GM23338 (cell line): ENCODE results near the gene EVX1. TPM values are rescaled to one million over a fixed set of nuclear protein-coding genes. Genes with fewer than 3 reads are reported as not detected.
A peak's percentile ranks its signal among the peaks of the same experiment; 100 is the strongest.

Experiments used
- ATAC-seq: fragments of 200-7000 bp; cut with Tn5 transposase; 3 replicates; pipeline ENCODE4 v1.9.1; 2020
- DNase-seq: peaks from one replicate; pipeline ENCODE4 v3.0.0-alpha.2; 2015; ENCODE audit warnings: low spot score
- H2AFZ ChIP-seq: fragments of 200-600 bp; sonication (generic); 2 replicates; pipeline ENCODE4 v1.8.0; 2016; ENCODE audit warnings: antibody characterized with exemption, mild to moderate bottlenecking, moderate library complexity
- H3F3A ChIP-seq: fragments of 200-600 bp; sonication (generic); replicated peaks from 2 replicates; pipeline ENCODE4 v1.8.0; 2017; ENCODE audit warnings: antibody characterized with exemption, mixed run types, low read depth
- H3K27ac ChIP-seq: fragments of 200-600 bp; sonication (generic); 2 replicates; pipeline ENCODE4 v1.6.1; 2016; ENCODE audit warnings: low read depth
- H3K27me3 ChIP-seq: fragments of 200-600 bp; sonication (generic); 2 replicates; pipeline ENCODE4 v1.8.0; 2016; ENCODE audit warnings: mild to moderate bottlenecking, mixed run types, moderate library complexity; ENCODE audit not compliant: insufficient read depth
- H3K36me3 ChIP-seq: fragments of 200-600 bp; sonication (generic); 2 replicates; pipeline ENCODE4 v1.8.0; 2016; ENCODE audit warnings: mild to moderate bottlenecking; ENCODE audit not compliant: insufficient read depth
- H3K4me1 ChIP-seq: fragments of 200-600 bp; sonication (generic); 2 replicates; pipeline ENCODE4 v1.8.0; 2016; ENCODE audit warnings: mild to moderate bottlenecking, moderate library complexity; ENCODE audit not compliant: insufficient read depth
- H3K4me2 ChIP-seq: fragments of 200-600 bp; sonication (generic); 2 replicates; pipeline ENCODE4 v1.7.1; 2017; ENCODE audit warnings: mixed run types
- H3K4me3 ChIP-seq: fragments of 200-600 bp; sonication (generic); 2 replicates; pipeline ENCODE4 v1.6.1; 2016; ENCODE audit warnings: mixed run types
- H3K79me2 ChIP-seq: fragments of 200-600 bp; sonication (generic); replicated peaks from 2 replicates; pipeline ENCODE4 v1.8.0; 2017; ENCODE audit warnings: mild to moderate bottlenecking; ENCODE audit not compliant: insufficient read depth
- H3K9me2 ChIP-seq: fragments of 200-600 bp; sonication (generic); 2 replicates; pipeline ENCODE4 v1.8.0; 2017; ENCODE audit not compliant: insufficient read depth
- H4K20me1 ChIP-seq: fragments of 200-600 bp; sonication (generic); replicated peaks from 2 replicates; pipeline ENCODE4 v1.8.0; 2017; ENCODE audit warnings: mild to moderate bottlenecking; ENCODE audit not compliant: insufficient read depth
- H3K27ac Mint-ChIP-seq: 2 replicates; pipeline ENCODE4 v1.8.0; 2020; ENCODE audit warnings: inconsistent platforms, mild to moderate bottlenecking, moderate library complexity, mixed read lengths
- H3K27me3 Mint-ChIP-seq: 3 replicates; pipeline ENCODE4 v1.8.0; 2022; ENCODE audit warnings: low read depth, mild to moderate bottlenecking, moderate library complexity, mixed read lengths, inconsistent platforms; ENCODE audit not compliant: insufficient read depth, poor library complexity
- H3K36me3 Mint-ChIP-seq: 3 replicates; pipeline ENCODE4 v1.8.0; 2021; ENCODE audit warnings: low read depth, mild to moderate bottlenecking, inconsistent platforms, moderate library complexity, mixed read lengths
- H3K4me1 Mint-ChIP-seq: 3 replicates; pipeline ENCODE4 v1.8.0; 2020; ENCODE audit warnings: mild to moderate bottlenecking, inconsistent platforms, mixed read lengths
- H3K4me3 Mint-ChIP-seq: 3 replicates; pipeline ENCODE4 v1.8.0; 2021; ENCODE audit warnings: moderate library complexity, mild to moderate bottlenecking, inconsistent platforms, mixed read lengths
- H3K9me3 Mint-ChIP-seq: 3 replicates; pipeline ENCODE4 v1.8.0; 2020; ENCODE audit warnings: moderate library complexity, mild to moderate bottlenecking, inconsistent platforms, mixed read lengths
- EZH2 ChIP-seq: fragments of 200-600 bp; sonication (generic); IDR thresholded peaks from one replicate; pipeline ENCODE4 v1.8.0; 2017; ENCODE audit warnings: antibody characterized with exemption, mild to moderate bottlenecking, low read depth; ENCODE audit not compliant: unreplicated experiment
- STAT1 ChIP-seq: IDR thresholded peaks from one replicate; pipeline ENCODE4 v1.6.1; 2016; ENCODE audit warnings: antibody characterized with exemption; ENCODE audit not compliant: unreplicated experiment
- ZNF331 ChIP-seq: fragments of 250-450 bp; sonication (Bioruptor Pico); IDR thresholded peaks from 2 replicates; pipeline ENCODE4 v1.5.0; 2020; ENCODE audit warnings: low read depth, mild to moderate bottlenecking, moderate library complexity
- polyA plus RNA-seq: library from polyadenylated mRNA; unstranded; fragments of >200 nt; fragmentation: Nextera tagmentation; extraction: Ambion mirVana; gene quantifications from 2 replicates; pipeline ENCODE4 v1.2.1, GENCODE V29; 2016
- total RNA-seq: library from RNA; depleted of rRNA; stranded (reverse); fragments of >200 nt; shearing (Covaris generic); gene quantifications from 2 replicates; pipeline ENCODE4 v1.2.3, GENCODE V29; 2014
- TF ChIP-seq, protein P1 (sequence below): IDR thresholded peaks from one replicate; pipeline ENCODE4 v1.6.1; 2018; ENCODE audit warnings: antibody characterized with exemption; ENCODE audit not compliant: unreplicated experiment
- TF ChIP-seq, protein P2 (sequence below): fragments of 250-450 bp; sonication (Bioruptor Pico); IDR thresholded peaks from 2 replicates; pipeline ENCODE4 v1.5.0; 2020; ENCODE audit warnings: mild to moderate bottlenecking, moderate library complexity

Gene EVX1
- total and polyA plus RNA-seq, 2 experiments from 2014 or later = not detected

DNA sequence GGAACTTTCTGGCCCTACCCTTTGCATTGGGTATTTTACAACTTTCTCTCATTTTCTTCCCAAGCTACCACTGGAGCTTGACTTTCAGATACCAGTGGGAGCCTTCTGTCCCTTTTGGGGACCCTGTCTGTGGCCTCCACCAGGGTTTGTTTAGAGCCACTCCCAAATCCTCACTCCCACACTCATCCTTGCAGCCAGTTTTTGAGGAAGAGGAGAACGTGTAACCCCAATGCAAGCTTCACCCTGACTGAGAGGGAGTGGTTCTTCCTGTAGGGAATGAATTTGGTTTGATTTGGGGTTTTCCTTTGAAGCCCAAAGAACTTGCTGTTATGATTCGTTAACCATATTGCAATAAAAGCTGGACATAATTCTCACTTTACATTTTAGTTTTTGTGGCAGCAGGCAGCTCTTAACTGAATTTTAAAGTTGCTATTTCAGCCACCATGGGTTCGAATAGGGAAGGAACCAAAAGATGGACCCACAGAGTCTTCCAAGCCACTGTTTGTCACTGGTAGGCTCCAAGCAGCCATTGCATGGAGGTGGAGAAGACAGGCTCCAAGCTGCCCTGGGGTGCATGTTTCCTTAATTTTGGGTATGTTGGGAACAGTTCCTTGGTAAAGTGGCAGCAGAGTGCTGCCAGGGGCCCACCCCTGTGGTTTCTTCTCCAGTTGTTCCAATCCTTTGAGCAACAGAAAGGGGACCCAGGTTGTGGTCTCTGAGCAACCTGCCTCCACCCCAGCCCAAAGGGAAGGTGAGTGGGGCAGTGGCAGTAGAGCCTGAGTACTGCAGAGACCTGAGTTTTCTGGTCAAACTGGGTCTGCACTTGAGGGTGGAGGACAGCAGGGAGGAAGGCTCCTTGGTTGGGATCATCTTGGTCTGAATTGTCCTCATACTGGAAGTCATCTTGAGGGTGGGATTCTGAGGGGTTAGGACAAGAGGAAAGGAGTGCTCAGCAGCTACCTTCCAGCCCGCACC lies 5.1 kb downstream of the EVX1 start:
- Histone ChIP-seq H3K4me3 (no peak overlapping the region), H3F3A (peaks cover 34% of the 10 kb centered on the region), H2AFZ (no peak overlapping the region), H3K4me2 (no peak overlapping the region), H3K27ac (no peak overlapping the region), H3K4me1 (peaks cover 55% of the 10 kb centered on the region), H3K36me3 (no peaks in the 10 kb centered on the region), H3K79me2 (no peaks in the 10 kb centered on the region), H4K20me1 (peaks cover 41% of the 10 kb centered on the region), H3K9me2 (no peaks in the 10 kb centered on the region), H3K27me3 (peaks cover 100% of the 10 kb centered on the region)
- no peaks in the 10 kb centered on the region; the same call in 2 of the 3 replicates for H3K36me3 Mint-ChIP-seq
- H3K27me3 Mint-ChIP-seq = peaks cover 99% of the 10 kb centered on the region
- TF ChIP-seq STAT1 (no peak), EZH2 (peak; percentile 77)
- TF ChIP-seq, protein P1, sequence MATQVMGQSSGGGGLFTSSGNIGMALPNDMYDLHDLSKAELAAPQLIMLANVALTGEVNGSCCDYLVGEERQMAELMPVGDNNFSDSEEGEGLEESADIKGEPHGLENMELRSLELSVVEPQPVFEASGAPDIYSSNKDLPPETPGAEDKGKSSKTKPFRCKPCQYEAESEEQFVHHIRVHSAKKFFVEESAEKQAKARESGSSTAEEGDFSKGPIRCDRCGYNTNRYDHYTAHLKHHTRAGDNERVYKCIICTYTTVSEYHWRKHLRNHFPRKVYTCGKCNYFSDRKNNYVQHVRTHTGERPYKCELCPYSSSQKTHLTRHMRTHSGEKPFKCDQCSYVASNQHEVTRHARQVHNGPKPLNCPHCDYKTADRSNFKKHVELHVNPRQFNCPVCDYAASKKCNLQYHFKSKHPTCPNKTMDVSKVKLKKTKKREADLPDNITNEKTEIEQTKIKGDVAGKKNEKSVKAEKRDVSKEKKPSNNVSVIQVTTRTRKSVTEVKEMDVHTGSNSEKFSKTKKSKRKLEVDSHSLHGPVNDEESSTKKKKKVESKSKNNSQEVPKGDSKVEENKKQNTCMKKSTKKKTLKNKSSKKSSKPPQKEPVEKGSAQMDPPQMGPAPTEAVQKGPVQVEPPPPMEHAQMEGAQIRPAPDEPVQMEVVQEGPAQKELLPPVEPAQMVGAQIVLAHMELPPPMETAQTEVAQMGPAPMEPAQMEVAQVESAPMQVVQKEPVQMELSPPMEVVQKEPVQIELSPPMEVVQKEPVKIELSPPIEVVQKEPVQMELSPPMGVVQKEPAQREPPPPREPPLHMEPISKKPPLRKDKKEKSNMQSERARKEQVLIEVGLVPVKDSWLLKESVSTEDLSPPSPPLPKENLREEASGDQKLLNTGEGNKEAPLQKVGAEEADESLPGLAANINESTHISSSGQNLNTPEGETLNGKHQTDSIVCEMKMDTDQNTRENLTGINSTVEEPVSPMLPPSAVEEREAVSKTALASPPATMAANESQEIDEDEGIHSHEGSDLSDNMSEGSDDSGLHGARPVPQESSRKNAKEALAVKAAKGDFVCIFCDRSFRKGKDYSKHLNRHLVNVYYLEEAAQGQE = no peak
- H3K4me3 Mint-ChIP-seq = no peak overlapping the region; the same call in 2 of the 3 replicates
- peaks cover 40% of the 10 kb centered on the region for H3K4me1 Mint-ChIP-seq
- no peak overlapping the region for H3K27ac Mint-ChIP-seq
- ATAC-seq = no peak
- H3K9me3 Mint-ChIP-seq = no peaks in the 10 kb centered on the region; the same call in 2 of the 3 replicates
- no peak for DNase-seq

DNA sequence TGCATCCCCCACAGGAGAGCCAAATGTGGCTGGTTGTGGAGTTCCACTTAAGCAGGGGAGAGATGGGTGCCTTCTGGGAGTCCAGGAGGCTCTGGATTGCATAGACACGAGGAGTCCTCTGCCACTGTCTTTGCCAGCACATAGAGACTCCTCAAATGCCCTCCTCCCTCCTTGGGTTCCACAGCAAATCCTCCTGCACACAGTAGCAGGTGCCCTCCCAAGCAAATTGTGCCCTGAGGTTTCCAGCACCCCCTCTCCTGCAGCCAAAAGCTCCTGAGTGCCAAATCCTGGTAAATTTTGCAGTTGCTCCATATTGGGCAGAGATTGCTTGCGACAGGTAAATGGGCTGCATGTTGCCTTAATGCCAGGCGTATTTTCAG lies 5.8 kb downstream of the EVX1 start:
- Mint-ChIP-seq H3K9me3 (no peaks in the 10 kb centered on the region; the same call in 2 of the 3 replicates), H3K4me1 (peaks cover 38% of the 10 kb centered on the region), H3K27ac (no peak overlapping the region), H3K36me3 (no peaks in the 10 kb centered on the region; the same call in 2 of the 3 replicates), H3K27me3 (peaks cover 100% of the 10 kb centered on the region), H3K4me3 (no peak overlapping the region)
- H3K4me1 ChIP-seq = peaks cover 49% of the 10 kb centered on the region
- no peak overlapping the region for H3K4me2 ChIP-seq
- TF ChIP-seq, protein P2, sequence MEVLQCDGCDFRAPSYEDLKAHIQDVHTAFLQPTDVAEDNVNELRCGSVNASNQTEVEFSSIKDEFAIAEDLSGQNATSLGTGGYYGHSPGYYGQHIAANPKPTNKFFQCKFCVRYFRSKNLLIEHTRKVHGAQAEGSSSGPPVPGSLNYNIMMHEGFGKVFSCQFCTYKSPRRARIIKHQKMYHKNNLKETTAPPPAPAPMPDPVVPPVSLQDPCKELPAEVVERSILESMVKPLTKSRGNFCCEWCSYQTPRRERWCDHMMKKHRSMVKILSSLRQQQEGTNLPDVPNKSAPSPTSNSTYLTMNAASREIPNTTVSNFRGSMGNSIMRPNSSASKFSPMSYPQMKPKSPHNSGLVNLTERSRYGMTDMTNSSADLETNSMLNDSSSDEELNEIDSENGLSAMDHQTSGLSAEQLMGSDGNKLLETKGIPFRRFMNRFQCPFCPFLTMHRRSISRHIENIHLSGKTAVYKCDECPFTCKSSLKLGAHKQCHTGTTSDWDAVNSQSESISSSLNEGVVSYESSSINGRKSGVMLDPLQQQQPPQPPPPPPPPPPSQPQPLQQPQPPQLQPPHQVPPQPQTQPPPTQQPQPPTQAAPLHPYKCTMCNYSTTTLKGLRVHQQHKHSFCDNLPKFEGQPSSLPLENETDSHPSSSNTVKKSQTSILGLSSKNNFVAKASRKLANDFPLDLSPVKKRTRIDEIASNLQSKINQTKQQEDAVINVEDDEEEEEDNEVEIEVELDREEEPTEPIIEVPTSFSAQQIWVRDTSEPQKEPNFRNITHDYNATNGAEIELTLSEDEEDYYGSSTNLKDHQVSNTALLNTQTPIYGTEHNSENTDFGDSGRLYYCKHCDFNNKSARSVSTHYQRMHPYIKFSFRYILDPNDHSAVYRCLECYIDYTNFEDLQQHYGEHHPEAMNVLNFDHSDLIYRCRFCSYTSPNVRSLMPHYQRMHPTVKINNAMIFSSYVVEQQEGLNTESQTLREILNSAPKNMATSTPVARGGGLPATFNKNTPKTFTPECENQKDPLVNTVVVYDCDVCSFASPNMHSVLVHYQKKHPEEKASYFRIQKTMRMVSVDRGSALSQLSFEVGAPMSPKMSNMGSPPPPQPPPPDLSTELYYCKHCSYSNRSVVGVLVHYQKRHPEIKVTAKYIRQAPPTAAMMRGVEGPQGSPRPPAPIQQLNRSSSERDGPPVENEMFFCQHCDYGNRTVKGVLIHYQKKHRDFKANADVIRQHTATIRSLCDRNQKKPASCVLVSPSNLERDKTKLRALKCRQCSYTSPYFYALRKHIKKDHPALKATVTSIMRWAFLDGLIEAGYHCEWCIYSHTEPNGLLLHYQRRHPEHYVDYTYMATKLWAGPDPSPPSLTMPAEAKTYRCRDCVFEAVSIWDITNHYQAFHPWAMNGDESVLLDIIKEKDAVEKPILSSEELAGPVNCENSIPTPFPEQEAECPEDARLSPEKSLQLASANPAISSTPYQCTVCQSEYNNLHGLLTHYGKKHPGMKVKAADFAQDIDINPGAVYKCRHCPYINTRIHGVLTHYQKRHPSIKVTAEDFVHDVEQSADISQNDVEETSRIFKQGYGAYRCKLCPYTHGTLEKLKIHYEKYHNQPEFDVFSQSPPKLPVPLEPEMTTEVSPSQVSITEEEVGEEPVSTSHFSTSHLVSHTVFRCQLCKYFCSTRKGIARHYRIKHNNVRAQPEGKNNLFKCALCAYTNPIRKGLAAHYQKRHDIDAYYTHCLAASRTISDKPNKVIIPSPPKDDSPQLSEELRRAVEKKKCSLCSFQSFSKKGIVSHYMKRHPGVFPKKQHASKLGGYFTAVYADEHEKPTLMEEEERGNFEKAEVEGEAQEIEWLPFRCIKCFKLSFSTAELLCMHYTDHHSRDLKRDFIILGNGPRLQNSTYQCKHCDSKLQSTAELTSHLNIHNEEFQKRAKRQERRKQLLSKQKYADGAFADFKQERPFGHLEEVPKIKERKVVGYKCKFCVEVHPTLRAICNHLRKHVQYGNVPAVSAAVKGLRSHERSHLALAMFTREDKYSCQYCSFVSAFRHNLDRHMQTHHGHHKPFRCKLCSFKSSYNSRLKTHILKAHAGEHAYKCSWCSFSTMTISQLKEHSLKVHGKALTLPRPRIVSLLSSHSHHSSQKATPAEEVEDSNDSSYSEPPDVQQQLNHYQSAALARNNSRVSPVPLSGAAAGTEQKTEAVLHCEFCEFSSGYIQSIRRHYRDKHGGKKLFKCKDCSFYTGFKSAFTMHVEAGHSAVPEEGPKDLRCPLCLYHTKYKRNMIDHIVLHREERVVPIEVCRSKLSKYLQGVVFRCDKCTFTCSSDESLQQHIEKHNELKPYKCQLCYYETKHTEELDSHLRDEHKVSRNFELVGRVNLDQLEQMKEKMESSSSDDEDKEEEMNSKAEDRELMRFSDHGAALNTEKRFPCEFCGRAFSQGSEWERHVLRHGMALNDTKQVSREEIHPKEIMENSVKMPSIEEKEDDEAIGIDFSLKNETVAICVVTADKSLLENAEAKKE = no peak
- TF ChIP-seq STAT1 = no peak
- TF ChIP-seq ZNF331 = no peak
- peak; percentile 86 for TF ChIP-seq EZH2
- H4K20me1 ChIP-seq = peaks cover 41% of the 10 kb centered on the region
- no peak overlapping the region for H2AFZ ChIP-seq
- H3K79me2 ChIP-seq = no peaks in the 10 kb centered on the region
- no peak overlapping the region for H3K4me3 ChIP-seq
- ATAC-seq (no peak), DNase-seq (no peak)
- no peaks in the 10 kb centered on the region for H3K9me2 ChIP-seq
- no peaks in the 10 kb centered on the region for H3K36me3 ChIP-seq
- H3K27ac ChIP-seq = no peak overlapping the region
- peaks cover 32% of the 10 kb centered on the region for H3F3A ChIP-seq
- H3K27me3 ChIP-seq = peaks cover 100% of the 10 kb centered on the region
